Thymus (tissue), 11 donors: ENCODE results near the gene GET4. TPM values are rescaled to one million over a fixed set of nuclear protein-coding genes. Genes with fewer than 3 reads are reported as not detected.
A peak's percentile ranks its signal among the peaks of the same experiment; 100 is the strongest.
"Not testable (repeated sequence)": the region's sequence is repeated elsewhere in the genome, so short reads cannot be mapped to it uniquely, and the experiment has no call there.

ENCODE experiments used
- DNase-seq, 9 donors: peaks; one replicate each; pipeline ENCODE4 v3.0.0-alpha.2; 2013; ENCODE audit warnings: low spot score in 9 of 9, low read depth in 6 of 9, missing footprints in 1 of 9
- H3K27ac ChIP-seq, 2 donors: one replicate each; pipeline ENCODE4 v1.5.1; 2013; ENCODE audit warnings: control low read depth in 1 of 2, low read depth in 1 of 2, low read length in 1 of 2, mild to moderate bottlenecking in 1 of 2, moderate library complexity in 1 of 2
- H3K27me3 ChIP-seq, 2 donors: one replicate each; pipeline ENCODE4 v1.5.1; 2013; ENCODE audit warnings: low read length in 1 of 2; ENCODE audit not compliant: control insufficient read depth in 2 of 2, insufficient read depth in 1 of 2
- H3K36me3 ChIP-seq, 2 donors: one replicate each; pipeline ENCODE4 v1.5.1; 2013; ENCODE audit warnings: low read length in 1 of 2, mild to moderate bottlenecking in 1 of 2, moderate library complexity in 1 of 2; ENCODE audit not compliant: control insufficient read depth in 2 of 2, insufficient read depth in 2 of 2
- H3K4me1 ChIP-seq, 2 donors: one replicate each; pipeline ENCODE4 v1.5.1; 2013; ENCODE audit warnings: low read length in 2 of 2; ENCODE audit not compliant: control insufficient read depth in 2 of 2, insufficient read depth in 2 of 2
- H3K4me3 ChIP-seq, 2 donors: one replicate each; pipeline ENCODE4 v1.5.1; 2013; ENCODE audit warnings: low read length in 2 of 2, control low read depth in 1 of 2, mild to moderate bottlenecking in 1 of 2
- H3K9me3 ChIP-seq, 2 donors: one replicate each; pipeline ENCODE4 v1.5.1; 2013; ENCODE audit warnings: low read length in 1 of 2, mild to moderate bottlenecking in 1 of 2; ENCODE audit not compliant: control insufficient read depth in 2 of 2, insufficient read depth in 1 of 2
- WGBS: extraction: QIAGEN DNeasy Blood & Tissue Kit; methylation state at CpG from one replicate; pipeline ENCODE4 v1.1.7; 2013; 5-methylcytosine and 5-hydroxymethylcytosine counted together
- polyA plus RNA-seq: library from polyadenylated mRNA; stranded (reverse); fragments of 200-250 nt; gene quantifications from one replicate; pipeline ENCODE4 v1.2.3, GENCODE V29; 2013
- total RNA-seq: library from RNA; stranded (reverse); fragments of 120-200 nt; gene quantifications from one replicate; pipeline ENCODE4 v1.2.4, GENCODE V29; 2013
- donor health status: healthy.

Gene GET4
- total and polyA plus RNA-seq, 2 donors: 24.3 to 84.7 TPM

DNA sequence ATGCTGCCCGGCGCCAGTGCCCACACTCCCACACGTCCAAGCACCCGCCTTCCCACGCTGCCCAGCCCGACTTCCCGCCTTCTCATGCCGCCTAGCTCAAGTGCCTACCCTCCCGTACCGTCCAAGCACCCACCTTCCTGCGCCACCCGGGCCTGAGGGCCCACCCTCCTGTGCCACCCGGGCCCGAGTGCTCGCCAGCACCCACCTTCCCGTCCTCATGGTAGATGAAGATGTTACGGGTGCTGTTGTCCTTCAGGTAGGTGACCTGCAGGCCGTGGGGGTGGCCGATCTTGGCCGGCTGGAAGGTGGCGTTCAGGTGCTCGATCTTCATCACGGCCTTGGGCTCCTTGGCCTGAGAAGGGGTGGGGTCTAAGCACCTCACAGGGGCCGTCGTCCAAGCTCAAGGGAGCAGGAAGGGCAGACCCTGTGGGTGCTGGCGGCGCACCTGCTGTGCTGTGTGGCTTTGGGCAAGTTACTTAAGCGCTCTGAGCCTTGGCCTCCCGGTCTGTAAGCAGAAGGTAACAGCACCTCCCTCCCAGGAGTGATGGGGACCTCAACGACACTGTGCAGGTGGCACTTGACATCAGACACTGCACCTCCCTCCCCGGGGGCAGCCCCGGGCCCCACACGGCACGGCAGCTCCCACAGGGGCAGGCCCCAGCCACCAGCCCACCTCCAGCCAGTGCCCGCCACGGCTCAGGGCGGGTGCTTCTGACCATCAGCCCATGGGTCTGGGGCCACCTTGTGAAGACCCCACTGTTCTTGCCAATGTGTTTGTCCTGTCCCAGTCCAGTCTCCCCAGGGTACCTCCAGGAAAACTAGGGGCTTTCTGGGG is 27.8 kb downstream of the GET4 start:
- no peak overlapping the region for H3K27ac ChIP-seq
- 90% methylated on average over 37 of the region's 37 CpGs for WGBS

DNA sequence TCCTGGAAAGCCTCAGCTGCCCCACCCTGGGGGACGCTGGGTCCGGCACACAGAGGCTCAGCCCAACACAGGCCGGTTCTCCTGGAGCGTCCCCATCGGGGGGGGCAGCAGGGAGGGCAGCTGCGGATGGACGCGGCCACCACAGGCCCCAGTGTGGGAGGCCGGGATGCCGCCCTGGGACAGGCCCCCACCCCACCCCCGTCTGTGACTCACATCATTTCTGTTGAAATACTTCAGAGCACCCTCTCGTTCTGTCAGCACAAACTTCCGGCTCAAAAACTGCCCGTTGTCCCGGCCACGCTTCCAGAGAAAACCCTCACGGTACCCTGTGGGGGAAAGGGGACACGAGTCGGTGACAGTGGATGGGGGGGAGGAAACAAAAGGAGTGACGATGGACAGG is 28.5 kb downstream of the GET4 start:
- H3K9me3 ChIP-seq: no peaks in the 10 kb centered on the region
- DNase-seq: no peak
- peaks cover 14 to 33% of the 10 kb centered on the region in 2 donors for H3K27me3 ChIP-seq
- peaks cover 0 to 5% of the 10 kb centered on the region in 2 donors for H3K4me1 ChIP-seq
- WGBS: 89% methylated on average over 20 of the region's 20 CpGs
- no peak overlapping the region for H3K4me3 ChIP-seq
- H3K27ac ChIP-seq: no peak overlapping the region
- no peaks in the 10 kb centered on the region for H3K36me3 ChIP-seq

More for the DNA sequence above, 27.8 kb downstream of the GET4 start:
- Histone ChIP-seq H3K4me3 (no peak overlapping the region), H3K36me3 (no peaks in the 10 kb centered on the region), H3K9me3 (no peaks in the 10 kb centered on the region), H3K4me1 (peaks cover 0 to 5% of the 10 kb centered on the region in 2 donors), H3K27me3 (peaks cover 8 to 26% of the 10 kb centered on the region in 2 donors)
- DNase-seq: no peak

DNA sequence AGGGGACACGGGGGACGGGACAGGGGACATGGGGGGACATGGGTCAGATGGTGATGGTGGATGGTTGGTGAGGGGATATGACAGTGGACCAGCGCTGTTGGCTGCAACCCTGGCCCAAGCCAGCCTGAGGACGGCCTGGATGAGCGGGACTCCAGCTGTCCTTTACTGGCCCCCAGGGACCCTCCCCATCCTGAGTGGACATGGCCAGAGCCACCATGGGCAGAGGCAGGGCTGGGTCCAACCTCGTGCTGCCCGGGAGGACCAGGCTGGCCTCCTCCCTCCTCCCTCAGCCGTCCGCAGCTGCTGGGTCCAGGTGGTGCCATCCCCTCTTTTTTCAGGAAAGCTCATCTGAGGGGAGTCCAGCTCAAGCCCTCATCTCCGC is 30.4 kb downstream of the GET4 start:
- H3K4me3 ChIP-seq: no peak overlapping the region
- DNase-seq: peak in 1 of 9 donors; percentile 27
- H3K36me3 ChIP-seq: no peaks in the 10 kb centered on the region
- no peaks in the 10 kb centered on the region for H3K9me3 ChIP-seq
- 78% methylated on average over 10 of the region's 10 CpGs for WGBS
- no peaks in the 10 kb centered on the region for H3K4me1 ChIP-seq
- no peak overlapping the region for H3K27ac ChIP-seq
- H3K27me3 ChIP-seq: peaks cover 23 to 48% of the 10 kb centered on the region in 2 donors

DNA sequence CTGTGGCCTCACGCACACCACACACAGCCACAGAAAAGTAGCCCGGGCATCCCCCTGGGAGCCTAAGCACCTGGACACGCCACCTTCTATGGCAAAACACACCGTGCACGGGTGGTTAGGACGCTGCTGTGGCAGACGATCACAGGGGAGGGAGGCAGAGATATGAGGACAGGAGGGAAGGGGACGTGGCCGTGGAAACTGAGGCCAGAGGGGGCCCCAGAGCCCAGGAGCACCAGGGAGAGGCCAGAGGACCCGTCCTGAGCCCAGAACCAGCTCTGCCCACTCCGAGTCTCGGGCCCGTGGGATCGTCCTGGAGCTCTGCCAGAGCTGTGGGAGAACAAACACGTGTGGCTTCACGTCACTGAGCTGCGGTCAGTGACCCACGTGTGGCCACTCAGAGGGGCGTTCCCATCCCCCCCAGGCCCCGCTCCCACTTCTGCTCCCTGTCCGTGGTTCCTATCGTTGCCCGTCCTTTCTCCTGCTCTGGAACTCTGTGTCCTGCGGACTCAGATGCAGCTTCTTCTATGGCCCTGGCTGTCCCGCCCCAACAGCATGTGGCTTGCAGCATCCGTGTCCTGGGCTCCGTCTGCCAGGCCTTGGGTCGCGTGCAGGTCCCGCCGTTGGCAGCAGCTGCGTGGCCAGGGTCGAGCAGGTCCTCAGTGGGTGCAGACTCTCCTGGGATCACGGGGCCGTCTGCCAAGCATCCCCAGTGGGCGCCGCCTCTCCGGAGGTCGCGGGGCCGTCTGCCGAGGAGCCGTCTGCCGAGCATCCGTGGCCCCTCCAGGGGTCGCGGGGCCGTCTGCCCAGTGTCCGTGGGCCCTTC is 31.0 kb downstream of the GET4 start:
- DNase-seq: no peak
- 91% methylated on average over 49 of the region's 49 CpGs for WGBS
- no peak overlapping the region for H3K27ac ChIP-seq
- no peaks in the 10 kb centered on the region for H3K36me3 ChIP-seq
- no peaks in the 10 kb centered on the region for H3K4me1 ChIP-seq
- H3K27me3 ChIP-seq: peaks cover 23 to 53% of the 10 kb centered on the region in 2 donors
- no peaks in the 10 kb centered on the region for H3K9me3 ChIP-seq
- H3K4me3 ChIP-seq: no peak overlapping the region

DNA sequence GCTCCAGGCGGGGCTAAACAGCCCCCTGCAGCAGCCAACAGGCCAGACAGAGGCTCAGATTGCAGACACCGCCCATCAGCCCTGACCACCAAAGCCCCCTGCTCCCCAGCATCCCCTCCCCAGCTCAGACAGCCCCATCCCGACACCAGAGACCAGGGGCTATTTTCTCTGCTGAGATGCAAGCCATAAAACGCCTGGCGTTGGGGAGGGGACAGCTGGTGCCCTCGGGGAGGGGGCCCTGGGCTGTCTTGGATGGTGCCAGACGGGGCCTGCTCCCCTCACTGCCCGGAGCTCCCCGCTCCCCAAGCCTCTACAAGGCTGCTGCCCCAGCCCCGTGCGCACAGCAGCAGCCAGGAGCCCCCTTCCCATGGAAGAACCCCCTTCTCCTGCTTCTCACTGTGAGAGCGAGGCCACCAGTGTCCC is 31.8 kb downstream of the GET4 start:
- 94% methylated on average over 12 of the region's 12 CpGs for WGBS

DNA sequence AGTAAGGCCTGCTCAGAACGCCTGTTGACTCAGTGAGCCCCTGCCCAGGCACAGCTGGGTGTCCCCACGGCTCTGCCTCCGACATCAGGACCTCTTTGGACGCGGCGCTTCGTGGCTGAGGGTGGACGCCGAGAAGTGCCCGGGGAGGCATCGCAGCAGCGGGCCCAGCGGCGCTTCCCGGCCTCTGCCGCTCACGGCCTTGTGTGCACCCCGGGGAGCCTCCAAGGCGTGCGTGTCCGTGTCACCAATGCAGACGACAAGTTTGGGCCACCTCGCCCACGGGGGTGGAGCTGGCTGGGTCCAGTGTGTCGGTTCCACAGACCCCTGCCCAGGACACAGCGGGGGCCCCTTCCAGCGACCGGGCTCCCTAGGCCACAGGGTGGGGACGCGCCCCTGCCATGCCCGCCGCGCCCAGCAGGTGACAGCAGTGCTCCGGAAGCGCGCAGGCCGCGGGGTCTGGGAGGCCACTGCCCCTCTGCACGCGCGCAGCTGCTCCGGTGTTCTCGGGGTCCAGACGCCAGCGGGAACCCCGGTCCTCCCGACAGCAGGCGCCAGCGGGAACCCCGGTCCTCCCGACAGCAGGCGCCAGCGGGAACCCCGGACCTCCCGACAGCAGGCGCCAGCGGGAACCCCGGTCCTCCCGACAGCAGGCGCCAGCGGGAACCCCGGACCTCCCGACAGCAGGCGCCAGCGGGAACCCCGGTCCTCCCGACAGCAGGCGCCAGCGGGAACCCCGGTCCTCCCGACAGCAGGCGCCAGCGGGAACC is 32.4 kb downstream of the GET4 start:
- WGBS: 25% methylated on average over 68 of the region's 73 CpGs
- H3K4me1 ChIP-seq, H3K27ac ChIP-seq, H3K36me3 ChIP-seq, H3K9me3 ChIP-seq: not testable (repeated sequence)
- peaks cover 23 to 53% of the 10 kb centered on the region in 2 donors for H3K27me3 ChIP-seq
- DNase-seq: peak in 4 of 9 donors; percentile 28 to 55 (median 32)
- peak overlapping the region in 1 of 2 donors; percentile 39 for H3K4me3 ChIP-seq

More for the DNA sequence above, 31.8 kb downstream of the GET4 start:
- no peak for DNase-seq
- no peaks in the 10 kb centered on the region for H3K9me3 ChIP-seq
- no peak overlapping the region for H3K27ac ChIP-seq
- H3K4me1 ChIP-seq: no peaks in the 10 kb centered on the region
- peaks cover 23 to 53% of the 10 kb centered on the region in 2 donors for H3K27me3 ChIP-seq
- no peaks in the 10 kb centered on the region for H3K36me3 ChIP-seq
- H3K4me3 ChIP-seq: no peak overlapping the region

DNA sequence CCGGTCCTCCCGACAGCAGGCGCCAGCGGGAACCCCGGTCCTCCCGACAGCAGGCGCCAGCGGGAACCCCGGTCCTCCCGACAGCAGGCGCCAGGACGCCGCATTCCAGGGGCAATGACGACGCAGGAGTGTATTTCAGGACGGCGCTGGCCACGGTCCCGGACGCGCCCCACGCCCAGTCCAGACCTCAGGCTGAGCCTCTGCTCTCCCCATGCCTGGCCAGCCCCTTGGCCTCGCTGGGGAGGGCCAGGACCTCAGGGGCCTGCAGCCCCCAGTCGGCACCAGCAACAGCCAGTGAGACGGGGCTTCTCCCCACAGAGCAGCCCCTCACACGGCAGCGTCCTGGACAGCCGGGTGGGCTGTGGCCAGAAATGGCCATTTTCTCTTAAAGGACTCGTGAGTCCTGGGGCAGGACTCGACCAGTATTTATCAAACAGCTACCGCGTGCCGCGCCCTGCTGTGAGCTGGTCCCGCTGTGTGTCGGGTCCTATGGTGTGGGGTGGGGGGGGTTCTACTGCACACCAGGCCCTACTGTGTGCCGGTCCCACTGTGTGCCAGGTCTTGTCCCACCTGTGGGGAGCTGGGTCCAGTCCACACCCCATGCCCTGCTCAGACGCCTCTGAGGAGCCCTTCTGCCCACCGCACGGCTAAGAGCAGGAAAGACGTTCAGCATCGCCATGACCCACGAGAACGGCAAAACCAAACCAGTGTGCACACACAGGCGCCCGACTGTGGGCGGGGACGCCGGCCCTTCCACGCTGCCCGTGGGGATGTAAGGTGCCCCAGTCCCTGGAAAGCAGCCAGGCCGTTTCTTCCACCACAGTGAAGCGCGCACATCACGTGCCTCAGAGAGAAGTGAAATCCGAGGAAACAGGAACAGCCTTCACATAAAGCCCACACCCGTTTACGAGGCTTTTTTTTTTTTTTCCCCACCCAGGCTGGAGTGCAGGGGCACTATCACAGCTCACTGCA is 33.3 kb downstream of the GET4 start:
- Histone ChIP-seq H3K9me3 (no peaks in the 10 kb centered on the region), H3K4me1 (no peaks in the 10 kb centered on the region), H3K4me3 (no peak overlapping the region), H3K36me3 (no peaks in the 10 kb centered on the region), H3K27ac (no peak overlapping the region), H3K27me3 (peaks cover 23 to 47% of the 10 kb centered on the region in 2 donors)
- peak in 1 of 9 donors; percentile 29 for DNase-seq
- WGBS: 15% methylated on average over 55 of the region's 58 CpGs

DNA sequence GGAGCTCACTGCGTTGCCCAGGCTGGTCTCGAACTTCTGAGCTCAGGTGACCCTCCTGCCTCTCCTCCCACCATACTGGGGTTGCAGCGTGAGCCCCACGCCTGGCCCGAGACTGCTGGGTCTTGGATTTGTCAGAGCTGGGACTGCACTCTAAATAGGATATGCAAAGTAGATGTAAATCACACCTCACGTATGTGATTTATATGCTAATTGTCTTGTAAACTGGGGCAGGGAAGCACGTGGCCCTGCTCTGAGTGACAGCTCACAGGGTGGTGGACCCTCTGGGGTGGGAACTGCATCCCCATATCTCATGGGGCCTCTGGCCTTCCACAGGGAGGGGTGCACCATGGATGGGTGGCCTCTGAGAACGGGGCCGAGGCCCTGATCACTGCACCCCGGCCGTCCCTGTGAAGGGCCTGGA is 34.1 kb downstream of the GET4 start:
- WGBS: 84% methylated on average over 11 of the region's 11 CpGs
- DNase-seq: no peak

More for the DNA sequence above, 34.1 kb downstream of the GET4 start:
- Histone ChIP-seq H3K4me1 (no peaks in the 10 kb centered on the region), H3K27me3 (peaks cover 23 to 42% of the 10 kb centered on the region in 2 donors), H3K9me3 (no peaks in the 10 kb centered on the region), H3K36me3 (no peaks in the 10 kb centered on the region), H3K4me3 (no peak overlapping the region), H3K27ac (no peak overlapping the region)
